Lung microvascular endothelial cell (primary cell): Measurements from ENCODE around the gene RPL13. TPM values are rescaled to one million over a fixed set of nuclear protein-coding genes. Genes with fewer than 3 reads are reported as not detected.

ENCODE experiments used
- DNase-seq, 2 donors: peaks; one replicate each; pipeline versions ENCODE4 v3.0.0 to v3.0.0-alpha.2; 2010; ENCODE audit warnings: low read depth in 2 of 2
- total RNA-seq: library from RNA; depleted of rRNA; stranded (reverse); fragments of >200 nt; gene quantifications from 2 replicates; pipeline ENCODE4 v1.2.1, GENCODE V29; 2014

RPL13 gene
- 2,557 and 4,242 TPM in 2 replicates for total RNA-seq

DNA sequence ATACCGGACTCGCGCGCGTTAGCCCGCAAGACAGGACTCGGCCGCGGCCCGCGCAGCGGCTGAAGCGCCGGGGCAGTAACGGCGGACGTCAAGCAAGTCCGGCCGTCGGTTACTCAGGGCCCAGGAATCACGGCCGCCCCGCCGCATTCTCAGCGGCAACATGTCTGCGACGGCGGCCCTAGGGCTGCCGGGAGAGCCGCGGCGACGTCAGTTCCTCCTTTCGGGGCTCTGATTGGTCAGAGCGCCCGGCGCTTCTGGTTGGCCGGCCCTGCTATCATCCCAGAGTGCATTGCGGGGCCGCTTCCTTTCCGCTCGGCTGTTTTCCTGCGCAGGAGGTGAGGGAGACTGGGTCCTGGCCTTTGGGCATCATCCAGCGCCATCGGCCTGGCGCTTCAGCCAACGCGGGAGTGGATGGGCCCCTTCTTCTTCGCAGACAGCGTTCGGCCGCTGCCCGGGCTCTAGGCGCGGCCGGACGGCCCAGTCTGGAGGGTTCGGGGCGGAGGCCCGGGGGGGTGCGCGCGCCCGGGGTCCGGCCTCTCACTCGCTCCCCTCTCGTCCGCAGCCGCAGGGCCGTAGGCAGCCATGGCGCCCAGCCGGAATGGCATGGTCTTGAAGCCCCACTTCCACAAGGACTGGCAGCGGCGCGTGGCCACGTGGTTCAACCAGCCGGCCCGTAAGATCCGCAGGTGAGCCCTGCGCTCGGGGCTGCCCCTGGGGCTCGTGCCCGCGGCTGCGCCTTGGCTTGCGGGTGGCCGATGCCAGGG lies at the start of gene RPL13:
RPL13 (plus strand) TSS at position 305 of the 764 bp plus-strand sequence; CDS start at position 583, 278 bp downstream.
- peak; percentile 96 to 97 for DNase-seq

DNA sequence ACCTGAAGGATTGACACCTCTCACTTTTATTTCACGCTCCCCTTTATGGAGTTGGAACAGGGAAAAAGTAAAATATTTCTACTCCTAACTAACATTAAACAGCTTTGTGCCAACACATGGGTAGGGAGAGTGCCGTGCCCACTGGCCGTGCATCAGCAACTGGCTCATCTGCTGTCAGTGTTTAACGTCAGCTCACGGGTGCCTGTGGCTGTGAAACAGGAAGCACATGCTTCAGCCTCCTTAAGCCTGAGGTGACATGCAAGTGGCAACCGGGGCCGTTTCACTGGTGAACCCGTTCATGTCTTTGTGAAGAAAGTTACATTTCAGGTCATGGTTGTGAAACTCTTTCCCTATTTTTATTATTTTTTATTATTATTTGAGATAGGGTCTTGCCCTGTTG lies 49.1 kb upstream of the RPL13 start:
- no peak for DNase-seq

DNA sequence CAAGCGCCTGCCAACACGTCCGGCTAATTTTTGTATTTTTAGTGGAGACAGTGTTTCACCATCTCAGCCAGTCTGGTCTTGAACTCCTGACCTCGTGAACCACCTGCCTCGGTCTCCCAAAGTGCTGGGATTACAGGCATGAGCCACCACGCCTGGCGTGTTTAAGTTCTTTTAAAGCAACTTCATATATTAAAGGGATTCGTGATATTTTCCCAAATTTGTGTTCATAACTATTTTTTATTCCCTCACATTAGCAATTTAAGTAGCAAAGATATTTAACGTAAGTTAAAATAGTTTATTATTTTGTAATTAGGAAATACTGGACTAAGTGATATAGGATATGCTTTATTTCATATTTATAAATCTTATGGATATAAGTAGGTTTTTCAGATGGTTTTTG lies 48.0 kb upstream of the RPL13 start:
- DNase-seq = no peak

DNA sequence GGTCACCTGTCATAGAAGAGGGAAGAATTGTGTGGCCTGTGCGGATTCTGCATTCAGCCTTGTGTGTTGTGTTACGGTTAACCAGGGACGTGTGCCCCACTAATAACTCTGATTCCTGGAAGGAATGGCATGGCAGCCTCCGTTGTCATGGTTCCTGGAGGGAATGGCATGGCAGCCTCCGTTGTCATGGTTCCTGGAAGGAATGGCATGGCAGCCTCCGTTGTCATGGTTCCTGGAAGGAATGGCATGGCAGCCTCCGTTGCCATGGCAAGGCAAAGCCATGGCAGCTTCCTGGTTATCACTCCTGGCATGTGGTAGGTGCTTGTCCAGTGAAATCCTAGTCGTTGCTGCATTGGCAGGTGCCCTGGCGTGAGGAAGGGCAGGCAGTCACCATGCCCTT lies 43.4 kb upstream of the RPL13 start:
- no peak for DNase-seq

DNA sequence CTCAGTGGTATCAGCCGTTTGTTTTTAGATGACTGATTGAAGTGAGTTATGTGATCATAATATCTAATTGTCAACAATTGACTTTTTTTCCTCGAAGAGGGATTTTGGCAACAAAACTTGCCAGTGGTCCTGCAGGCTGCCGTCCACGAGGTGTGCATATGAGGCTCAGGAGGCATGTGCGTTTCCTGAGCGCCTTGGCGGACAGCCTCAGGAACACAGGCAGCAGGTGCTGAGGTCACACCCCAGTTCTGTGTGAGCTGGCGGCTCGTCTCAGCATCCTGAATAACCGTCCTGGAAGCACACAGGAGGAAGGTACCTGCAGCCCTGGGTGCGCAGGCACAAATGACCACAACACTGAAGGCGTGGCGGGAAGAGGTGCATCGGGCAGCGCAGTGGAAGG lies 40.6 kb upstream of the RPL13 start:
- DNase-seq = no peak

DNA sequence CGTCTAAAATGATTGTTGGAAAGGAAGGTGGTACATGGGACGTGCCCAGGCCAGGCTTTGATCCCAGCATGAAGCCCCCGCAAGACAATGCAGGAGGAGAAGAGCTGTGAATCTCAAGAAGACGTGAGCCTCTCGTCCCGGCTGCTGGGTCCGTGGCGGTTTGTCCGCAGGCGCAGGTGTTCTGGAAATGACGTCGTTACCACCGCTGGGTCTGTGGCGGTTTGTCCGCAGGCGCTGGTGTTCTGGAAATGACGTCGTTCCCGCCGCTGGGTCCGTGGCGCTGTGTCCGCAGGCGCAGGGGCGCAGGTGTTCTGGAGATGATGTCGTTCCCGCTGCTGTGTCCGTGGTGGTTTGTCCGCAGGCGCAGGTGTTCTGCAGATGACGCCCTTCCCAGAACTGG lies 38.2 kb upstream of the RPL13 start:
- no peak for DNase-seq

DNA sequence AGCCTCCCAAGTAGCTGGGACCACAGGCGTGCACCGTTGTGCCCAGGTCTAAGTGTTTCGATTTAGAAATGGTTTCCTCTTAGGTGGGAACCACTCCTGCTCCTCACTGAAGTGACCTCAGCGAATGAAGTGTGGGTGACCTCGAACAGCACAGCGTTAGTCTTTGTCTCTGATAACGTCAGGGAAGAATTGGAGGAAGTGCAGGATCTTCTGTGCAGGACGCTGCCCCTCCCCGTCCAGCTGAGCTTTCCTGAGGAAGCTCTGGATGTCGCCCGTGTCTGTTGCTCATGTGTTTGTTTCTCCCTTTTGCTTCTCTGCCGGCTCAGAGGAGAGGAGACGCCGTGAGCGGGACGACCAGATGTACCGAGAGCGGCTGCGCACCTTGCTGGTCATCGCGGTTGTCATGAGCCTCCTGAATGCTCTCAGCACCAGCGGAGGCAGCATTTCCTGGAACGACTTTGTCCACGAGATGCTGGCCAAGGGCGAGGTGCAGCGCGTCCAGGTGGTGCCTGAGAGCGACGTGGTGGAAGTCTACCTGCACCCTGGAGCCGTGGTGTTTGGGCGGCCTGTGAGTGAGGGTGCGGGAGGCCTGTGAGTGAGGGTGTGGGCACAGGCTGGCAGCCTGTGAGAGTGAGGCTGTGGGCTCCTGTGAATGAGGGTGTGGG lies 36.7 kb upstream of the RPL13 start:
- peak; percentile 67 to 88 for DNase-seq

DNA sequence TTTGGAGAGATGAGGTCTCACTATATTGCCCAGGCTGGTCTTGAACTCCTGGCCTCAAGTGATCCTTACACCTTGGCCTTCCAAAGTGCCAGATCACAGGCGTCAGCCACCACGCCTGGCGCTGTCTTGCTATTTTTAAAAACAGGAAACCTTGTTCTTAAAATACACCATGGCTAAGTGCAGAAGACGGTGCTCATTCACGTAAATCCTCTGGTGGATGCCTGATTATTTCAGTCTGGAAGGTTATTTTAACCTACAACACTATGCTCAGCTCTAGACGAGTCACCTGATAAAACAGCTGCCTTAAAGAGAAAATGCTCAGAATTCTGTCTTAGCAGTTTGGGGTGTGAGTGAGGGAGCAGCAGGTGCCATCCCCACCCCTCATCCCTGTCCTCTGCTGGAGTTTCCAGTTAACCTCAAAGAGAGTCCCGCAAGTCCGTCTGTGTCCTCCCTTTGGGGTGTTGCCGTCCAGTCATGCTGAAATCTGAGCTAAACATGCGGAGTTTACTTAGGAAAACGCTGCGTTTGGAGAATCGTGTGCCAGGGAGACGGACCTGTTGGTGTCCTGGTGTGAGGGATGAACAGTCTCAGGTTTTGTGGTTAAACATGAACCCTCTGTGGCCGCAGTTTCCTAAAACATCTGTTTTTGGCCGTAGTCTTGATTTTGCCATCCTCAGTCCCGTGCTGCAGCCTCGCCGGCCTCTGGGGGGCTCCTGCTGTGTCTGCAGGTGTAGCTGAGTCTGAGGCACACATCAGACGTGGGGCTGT lies 35.2 kb upstream of the RPL13 start:
- DNase-seq = no peak

DNA sequence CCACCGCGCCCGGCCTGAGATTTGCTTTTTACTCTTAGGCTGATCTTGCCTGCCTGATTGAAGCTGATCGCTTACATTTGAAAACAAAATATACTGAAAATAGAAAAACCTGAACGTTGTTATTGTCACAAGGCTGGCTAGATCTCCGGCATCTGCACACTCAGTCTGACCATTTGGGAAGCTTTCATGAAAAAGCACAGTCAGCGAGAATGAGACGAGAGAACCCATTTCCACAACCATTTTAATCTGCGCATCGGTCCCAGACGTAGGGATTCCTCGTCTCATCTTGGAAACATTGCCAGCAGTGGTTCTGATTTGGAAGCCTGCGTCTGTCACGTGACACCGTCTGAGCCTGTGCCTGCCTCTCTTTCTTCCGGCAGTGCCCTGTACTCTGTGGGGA lies 31.4 kb upstream of the RPL13 start:
- no peak for DNase-seq

DNA sequence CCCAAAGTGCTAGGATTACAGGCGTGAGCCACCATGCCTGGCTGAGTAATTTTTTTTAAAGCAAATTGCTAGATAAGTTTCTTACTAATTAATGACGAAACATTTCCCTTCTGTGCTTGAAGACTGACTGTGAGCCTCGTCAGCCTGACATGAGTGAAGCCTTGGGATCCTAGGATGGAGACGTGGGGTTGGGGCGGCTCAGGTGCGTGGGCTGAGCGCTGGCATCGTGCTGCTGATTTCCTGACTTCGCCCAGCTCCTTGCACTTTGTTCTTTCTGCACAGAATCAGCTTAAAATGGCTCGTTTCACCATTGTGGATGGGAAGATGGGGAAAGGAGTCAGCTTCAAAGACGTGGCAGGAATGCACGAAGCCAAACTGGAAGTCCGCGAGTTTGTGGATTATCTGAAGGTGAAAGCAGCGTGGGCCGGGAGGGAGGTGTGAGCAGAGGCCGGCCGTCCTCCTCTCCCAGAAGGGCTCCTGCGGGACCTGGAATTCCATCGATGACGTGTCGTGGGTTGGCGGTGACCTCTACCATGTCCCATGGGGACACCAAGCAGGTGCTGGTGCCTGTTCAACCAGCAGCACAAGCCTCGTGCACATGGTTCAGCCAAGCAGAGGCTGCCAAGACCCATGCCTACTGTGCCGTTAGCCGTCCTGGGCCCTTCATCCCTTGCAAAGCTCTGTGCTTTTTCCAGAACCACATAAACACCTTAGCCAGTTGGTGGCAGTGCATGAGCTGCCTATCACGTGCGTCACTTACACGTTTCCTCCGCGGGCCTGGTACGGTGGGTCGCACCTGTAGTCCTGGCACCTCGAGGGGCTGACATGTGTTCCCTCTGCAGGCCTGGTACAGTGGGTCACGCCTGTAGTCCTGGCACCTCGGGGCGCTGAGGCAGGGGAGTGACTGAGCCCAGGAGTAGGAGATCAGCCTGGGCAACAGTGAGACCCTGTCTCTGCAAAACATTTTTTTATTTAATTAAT lies 29.8 kb upstream of the RPL13 start:
- no peak for DNase-seq

DNA sequence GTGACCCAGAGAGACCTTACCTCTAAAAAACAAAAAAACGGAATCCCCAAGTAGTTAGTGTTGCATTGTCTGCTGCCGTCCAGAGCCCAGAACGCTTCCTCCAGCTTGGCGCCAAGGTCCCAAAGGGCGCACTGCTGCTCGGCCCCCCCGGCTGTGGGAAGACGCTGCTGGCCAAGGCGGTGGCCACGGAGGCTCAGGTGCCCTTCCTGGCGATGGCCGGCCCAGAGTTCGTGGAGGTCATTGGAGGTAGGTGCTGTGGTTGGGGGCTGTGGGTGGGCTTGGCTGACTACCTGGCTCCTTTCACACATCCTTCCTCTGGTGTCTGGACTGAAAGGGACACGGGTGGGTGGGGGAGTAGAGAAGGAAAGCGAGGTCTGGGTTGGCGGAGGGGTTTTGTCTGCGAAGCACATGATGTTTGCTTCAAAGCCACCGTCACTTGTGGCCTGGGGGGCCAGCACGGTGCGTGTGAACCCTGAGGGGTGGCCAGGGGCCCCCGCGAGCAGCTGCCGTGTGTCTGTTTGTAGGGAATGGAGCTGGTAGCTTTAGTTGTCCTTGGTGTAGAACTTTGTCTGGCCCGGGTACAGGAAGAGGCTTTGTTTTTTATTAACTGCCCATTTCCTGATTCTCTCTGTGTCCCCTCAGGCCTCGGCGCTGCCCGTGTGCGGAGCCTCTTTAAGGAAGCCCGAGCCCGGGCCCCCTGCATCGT lies 28.5 kb upstream of the RPL13 start:
- DNase-seq = peak; percentile 22 to 41

DNA sequence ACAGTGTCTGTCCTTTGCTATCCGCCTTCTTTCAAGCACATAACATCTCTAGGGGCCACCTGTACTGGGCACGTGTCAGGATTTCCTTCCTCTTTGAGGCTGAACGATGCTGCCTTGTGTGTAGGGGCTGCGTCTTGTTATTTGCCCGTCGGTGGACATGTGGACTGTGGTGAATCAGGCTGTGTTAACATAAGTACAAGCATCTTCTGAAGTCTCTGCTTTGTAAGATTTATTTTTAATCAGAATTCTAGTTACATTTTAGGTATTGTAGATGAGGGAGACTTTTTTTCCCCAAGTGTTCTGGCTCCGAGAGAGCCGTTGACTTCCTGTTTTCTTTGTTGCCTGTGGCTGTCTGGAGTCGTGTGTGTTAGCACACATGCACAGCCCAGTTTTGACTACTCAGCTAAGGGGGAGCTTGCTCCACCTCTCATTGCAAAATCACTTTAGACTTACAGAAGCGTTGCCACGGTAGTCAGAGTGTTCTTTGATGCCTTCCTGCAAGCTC lies 26.2 kb upstream of the RPL13 start:
- peak; percentile 34 to 51 for DNase-seq

DNA sequence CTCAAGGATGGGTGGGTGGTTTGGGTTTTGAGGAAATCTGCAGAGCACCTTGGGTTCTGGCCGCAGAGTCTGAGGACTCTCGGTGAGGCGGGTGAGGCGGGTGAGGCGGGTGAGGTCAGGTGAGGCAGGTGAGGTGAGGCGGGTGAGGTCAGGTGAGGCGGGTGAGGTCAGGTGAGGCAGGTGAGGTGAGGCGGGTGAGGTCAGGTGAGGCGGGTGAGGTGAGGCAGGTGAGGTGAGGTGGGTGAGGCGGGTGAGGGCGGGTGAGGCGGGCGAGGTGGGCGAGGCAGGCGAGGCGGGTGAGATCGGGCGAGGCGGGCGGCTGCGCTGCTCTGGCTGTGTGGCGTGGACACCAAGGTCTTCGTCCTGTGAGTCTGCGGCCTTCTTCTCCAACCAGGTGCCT lies 24.1 kb upstream of the RPL13 start:
- no peak for DNase-seq

DNA sequence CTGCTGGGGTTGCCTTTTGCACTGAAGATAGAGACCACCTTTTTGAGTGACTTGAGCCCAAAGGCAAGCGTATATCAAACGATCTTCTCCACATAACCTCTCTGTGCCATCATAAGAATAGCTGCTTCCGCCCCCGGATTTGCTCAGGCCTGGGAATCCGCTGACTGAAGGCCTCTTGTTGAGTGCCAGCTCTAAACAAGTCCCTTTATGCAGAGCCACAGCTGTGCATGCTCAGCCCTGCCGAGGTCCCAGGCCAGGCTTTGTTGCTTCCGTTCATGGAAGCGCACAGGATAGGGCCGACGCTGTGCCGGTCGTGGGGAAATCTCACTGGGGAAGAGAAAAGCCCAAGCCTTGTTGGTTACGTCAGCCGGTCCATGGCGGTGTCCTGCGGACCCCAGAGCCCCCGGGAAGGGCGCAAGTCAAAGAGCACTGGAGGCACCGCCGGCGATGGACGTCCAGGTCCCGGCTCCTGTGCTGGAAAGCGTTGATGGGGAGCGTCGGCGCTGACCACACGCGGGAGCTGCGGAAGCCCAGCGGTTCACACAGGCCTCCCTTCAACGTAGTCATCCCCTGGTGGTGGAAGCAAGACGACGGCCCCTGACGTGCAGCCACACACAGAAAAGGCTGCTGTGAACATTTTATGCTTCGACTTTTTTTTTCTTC lies 23.5 kb upstream of the RPL13 start:
- DNase-seq = peak in 1 of 2 donors; percentile 36

DNA sequence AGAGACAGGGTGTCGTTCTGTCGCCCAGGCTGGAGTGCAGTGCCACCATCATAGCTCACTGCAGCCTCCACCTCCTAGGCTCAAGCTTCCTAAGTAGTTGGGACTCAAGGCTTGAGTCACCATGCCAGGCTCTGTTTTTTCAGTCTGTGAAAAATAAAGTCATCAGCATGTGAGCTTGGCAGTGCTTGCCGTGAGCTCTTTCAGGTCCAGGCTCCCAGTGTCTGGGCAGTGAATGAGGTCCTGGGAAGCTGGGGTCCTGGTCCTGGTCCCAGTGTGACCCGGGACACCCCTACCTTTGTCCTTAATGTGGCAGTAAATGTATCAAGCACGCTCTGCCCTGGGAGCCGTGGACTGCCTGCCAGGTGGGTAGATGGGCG lies 22.9 kb upstream of the RPL13 start:
- DNase-seq = no peak

DNA sequence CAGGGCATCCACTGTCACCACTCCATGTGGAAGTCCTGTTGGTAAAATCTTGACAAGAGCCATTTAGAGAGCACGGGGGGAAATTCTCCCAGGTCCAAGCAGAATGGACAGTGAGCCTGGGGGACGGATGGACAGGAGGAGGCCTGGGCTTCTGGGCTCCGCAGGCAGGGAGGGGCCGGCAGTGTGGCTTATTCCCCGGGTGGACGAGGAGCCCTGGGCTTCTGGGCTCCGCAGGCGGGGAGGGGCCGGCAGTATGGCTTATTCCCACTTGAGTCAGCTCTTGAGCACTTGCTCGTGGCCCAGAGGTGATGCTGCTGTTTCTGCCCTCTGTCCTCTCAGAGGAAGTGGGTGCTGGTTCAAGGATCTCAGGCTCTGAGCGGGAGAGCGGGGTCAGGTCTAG lies 22.2 kb upstream of the RPL13 start:
- no peak for DNase-seq

DNA sequence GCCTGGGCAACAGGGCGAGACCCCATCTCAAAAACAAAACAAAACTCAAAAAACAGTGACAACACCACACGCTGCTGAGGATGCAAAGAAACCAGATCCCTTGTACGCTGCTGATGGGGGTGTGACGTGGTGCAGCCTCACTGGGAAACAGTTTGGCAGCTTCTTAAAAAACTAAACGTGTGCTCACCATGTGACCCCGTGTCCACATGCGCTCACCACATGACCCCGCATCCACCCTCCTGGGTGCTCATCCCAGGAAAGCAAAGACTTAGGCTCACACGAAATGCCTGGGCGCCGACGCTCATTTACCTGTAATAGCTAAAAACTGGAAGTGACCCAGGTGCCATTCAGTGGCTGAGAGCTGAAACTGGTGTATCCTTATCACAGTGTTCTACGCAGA lies 19.9 kb upstream of the RPL13 start:
- no peak for DNase-seq

DNA sequence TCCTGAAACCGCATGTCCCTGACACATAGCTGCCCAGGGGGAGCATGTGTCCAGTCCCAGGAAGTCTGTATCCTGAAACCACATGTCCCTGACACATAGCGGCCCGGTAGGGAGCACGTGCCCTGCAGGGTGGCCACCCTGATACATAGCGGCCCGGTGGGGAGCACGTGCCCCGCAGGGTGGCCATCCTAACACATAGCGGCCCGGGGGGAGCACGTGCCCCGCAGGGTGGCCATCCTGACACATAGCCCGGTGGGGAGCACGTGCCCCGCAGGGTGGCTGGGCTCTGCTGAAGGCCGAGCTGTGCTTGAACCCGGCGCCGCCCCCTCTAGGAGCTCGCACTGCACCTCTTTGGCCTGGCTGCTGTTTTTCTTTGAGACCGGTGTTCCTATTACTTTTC lies 18.7 kb upstream of the RPL13 start:
- DNase-seq = no peak

DNA sequence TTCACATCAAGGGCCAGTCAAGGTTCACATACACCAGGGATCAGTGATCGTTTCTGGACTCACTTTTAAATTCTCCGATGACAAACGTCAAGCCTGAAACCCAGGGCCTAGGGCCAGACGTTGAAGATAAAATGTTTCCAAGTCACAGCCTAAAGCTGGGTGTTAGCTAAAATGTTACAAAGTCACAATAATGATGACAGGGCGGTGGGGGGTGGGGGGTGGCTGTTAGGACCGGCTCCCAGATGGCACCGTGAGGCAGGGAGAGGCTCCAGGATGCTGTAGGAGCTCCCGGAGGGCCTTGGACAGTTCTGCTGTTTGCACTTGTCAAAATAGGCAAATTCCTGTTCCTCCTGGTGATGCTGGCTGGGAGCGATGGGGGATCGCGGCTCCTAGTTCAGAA lies 16.4 kb upstream of the RPL13 start:
- no peak for DNase-seq

DNA sequence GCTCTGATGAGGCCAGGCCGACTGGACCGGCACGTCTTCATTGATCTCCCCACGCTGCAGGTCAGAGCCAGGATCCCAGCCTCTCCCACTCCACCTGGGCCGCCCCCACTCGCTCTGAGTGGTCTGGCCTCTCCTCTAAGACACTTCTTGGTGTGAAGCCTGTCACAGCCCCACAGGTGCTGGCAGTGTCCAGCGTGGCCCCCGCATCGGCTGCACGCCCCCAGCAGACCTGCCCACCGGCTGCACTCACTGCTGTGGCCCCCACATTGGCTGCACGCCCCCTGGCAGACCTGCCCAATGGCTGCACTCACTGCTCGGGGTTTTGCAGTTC lies 15.8 kb upstream of the RPL13 start:
- no peak for DNase-seq
